H1 (cell line): Measurements from ENCODE around the gene CDH2. TPM values are rescaled to one million over a fixed set of nuclear protein-coding genes. Genes with fewer than 3 reads are reported as not detected.

Source experiments
- ASH2L ChIP-seq: fragments of 200-600, 300-600 bp; sonication (generic); IDR thresholded peaks from one replicate; pipeline ENCODE4 v1.7.1; 2017; ENCODE audit warnings: low read length
- CTBP2 ChIP-seq: IDR thresholded peaks from 2 replicates; pipeline ENCODE4 v1.7.0; 2011; ENCODE audit warnings: borderline replicate concordance, mild to moderate bottlenecking, moderate library complexity, mixed read lengths, low read length; ENCODE audit not compliant: insufficient read depth, insufficient read length
- HDAC6 ChIP-seq: IDR thresholded peaks from one replicate; pipeline ENCODE4 v1.7.1; 2012; ENCODE audit warnings: low read depth, mild to moderate bottlenecking, inconsistent platforms, low read length, moderate library complexity
- RAD21 ChIP-seq, 2 experiments: IDR thresholded peaks in 1 of 2; conservative IDR thresholded peaks in 1 of 2; 2 replicates each; pipeline ENCODE4 v1.6.1; 2011; ENCODE audit warnings: low read depth in 2 of 2, low read length in 2 of 2, improper control_type of control experiment in 1 of 2, inconsistent platforms in 1 of 2, mild to moderate bottlenecking in 1 of 2, moderate library complexity in 1 of 2
- TAF7 ChIP-seq: optimal IDR thresholded peaks from 2 replicates; pipeline ENCODE3; 2011; ENCODE audit warnings: low read depth, mild to moderate bottlenecking, inconsistent platforms, low read length, moderate library complexity, borderline replicate concordance
- polyA plus RNA-seq, 7 experiments: library from polyadenylated mRNA; depleted of rRNA in 3 of 7; stranded (reverse) in 5 of 7; unstranded in 2 of 7; fragments of >200 nt in 5 of 7; fragments of 200-250 nt in 2 of 7; gene quantifications; 1 replicate in 5 of 7; 2 replicates in 1 of 7; 4 replicates in 1 of 7; pipeline versions ENCODE4 v1.2.1 to v1.2.3, GENCODE V29; 2011 to 2013; ENCODE audit warnings: missing spikeins in 2 of 7, mixed read lengths in 2 of 7
- total RNA-seq: library from RNA; stranded (reverse); fragmentation: NEBNext Ultra II Directional; extraction: Animal tissue kit (Norgen Biotek cat#: 25700); gene quantifications from 2 replicates; pipeline ENCODE4 v1.2.1, GENCODE V29; 2021

Gene CDH2
- total and polyA plus RNA-seq, 2 of the 8 experiments (the other 6 are each of a cell fraction or from before 2014, with no cell fraction given), result 15.0 to 56.5 TPM

- no peak for TF ChIP-seq TAF7
- TF ChIP-seq HDAC6, result no peak
- no peak for TF ChIP-seq ASH2L
- no peak for TF ChIP-seq CTBP2
- no peak for TF ChIP-seq RAD21 (IDR thresholded peaks at IDR 0.05 in 1 of 2, conservative IDR thresholded peaks at IDR 0.05 in 1 of 2; ENCODE audit: low read depth in 2 of 2, low read length in 2 of 2)
Measured at GRCh38 chr18:28045176-28045810, 131.6 kb downstream of the CDH2 start (continued).
